ENCODE results near the gene GNA12. TPM values are rescaled to one million over a fixed set of nuclear protein-coding genes. Genes with fewer than 3 reads are reported as not detected.

Gene GNA12
- total and polyA plus RNA-seq, 5 donors from 2014 or later: 5.0 to 29.1 (median 7.9) TPM

DNA sequence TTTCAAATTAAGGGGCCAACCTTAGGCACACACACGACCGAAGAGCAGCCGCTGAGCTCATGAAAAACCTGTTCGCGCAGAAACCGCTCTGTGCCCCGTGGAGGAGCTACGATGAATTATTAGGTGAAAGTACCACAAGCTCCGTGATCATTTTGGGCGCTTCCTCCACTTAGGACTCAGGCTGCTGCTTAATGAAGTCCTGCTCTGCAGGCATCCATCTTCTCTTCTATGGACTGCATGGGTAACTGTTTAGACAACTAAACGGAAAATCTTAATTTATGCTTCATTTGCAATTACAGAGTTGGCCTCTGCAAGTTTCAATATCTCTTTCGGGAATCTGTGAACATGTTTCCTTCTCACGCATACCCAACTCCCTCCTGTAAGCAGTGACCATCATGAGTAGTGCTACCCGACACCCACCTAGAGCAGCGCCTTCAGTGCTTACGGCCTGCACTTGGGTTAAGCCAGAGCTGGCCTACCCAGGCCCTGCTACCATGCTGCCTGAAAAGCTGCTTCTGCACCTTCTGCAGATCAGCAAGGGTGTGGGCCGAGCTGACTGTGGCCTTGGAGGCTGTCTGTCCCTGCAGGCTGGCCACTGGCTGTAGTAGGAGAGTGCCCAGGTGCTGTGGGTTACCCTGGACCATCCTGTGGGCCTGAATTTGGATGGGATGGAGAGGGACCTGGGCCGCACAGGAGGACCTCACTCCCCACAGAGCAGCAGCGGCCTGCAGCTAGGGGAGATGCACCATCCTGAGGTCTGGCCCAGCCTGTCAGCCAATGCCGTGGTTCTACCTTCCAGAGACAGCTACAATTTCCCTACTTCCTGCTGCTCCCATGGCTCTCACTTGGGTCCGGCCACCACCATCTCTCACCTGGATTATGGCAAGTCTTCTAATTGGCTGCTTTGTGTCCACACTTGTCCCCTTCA, 36.0 kb downstream of the GNA12 start:
- no peaks in the 10 kb centered on the region for H3K27me3 Mint-ChIP-seq
- no peaks in the 10 kb centered on the region for H3K9me3 Mint-ChIP-seq
- H3K4me1 ChIP-seq (ENCODE audit: control insufficient read depth, insufficient read depth, low read length, poor library complexity, severe bottlenecking): no peaks in the 10 kb centered on the region
- no peaks in the 10 kb centered on the region for H3K9me3 ChIP-seq (ENCODE audit: control insufficient read depth in 2 of 2, low read length in 2 of 2)
- no peak overlapping the region for H3K4me3 Mint-ChIP-seq
- H3K27ac ChIP-seq (ENCODE audit: insufficient read depth, low read length, poor library complexity, severe bottlenecking): no peak overlapping the region
- no peaks in the 10 kb centered on the region for H3K27me3 ChIP-seq (ENCODE audit: control insufficient read depth, insufficient read depth, low read length)
- ATAC-seq (ENCODE audit: low read depth in 2 of 2) (no peak), DNase-seq (no peak)
- no peak overlapping the region for H3K4me3 ChIP-seq (ENCODE audit: low read depth, low read length)
- H3K36me3 ChIP-seq (ENCODE audit: control insufficient read depth, insufficient read depth, low read length): no peaks in the 10 kb centered on the region
- H3K36me3 Mint-ChIP-seq: peaks cover 23% of the 10 kb centered on the region
- peaks cover 0 to 31% (median 13%) of the 10 kb centered on the region in 4 donors for H3K4me1 Mint-ChIP-seq
- no peak overlapping the region for H3K27ac Mint-ChIP-seq

DNA sequence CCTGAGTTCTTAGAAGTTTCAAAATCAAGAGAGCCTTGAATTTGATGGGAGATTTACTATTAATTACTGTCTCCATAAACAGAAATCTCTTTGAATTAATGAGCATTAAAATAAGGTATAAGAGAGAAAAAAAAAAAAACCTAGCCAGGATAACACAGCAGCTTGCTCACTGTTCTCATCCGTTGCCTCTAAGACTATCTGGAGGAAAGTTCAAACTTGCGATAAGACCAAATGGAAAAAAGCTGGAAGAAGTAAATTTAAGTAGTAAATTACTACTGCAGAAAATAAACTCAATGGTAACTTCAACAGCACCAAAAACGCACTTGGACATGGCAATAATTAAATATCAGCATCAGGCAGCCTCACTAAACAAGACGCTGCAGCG, 36.7 kb downstream of the GNA12 start:
- H3K9me3 ChIP-seq (ENCODE audit: control insufficient read depth in 2 of 2, low read length in 2 of 2): no peaks in the 10 kb centered on the region
- H3K36me3 Mint-ChIP-seq: peaks cover 25% of the 10 kb centered on the region
- no peak for ATAC-seq (ENCODE audit: low read depth in 2 of 2)
- DNase-seq: no peak
- no peak overlapping the region for H3K27ac Mint-ChIP-seq
- H3K4me1 ChIP-seq (ENCODE audit: control insufficient read depth, insufficient read depth, low read length, poor library complexity, severe bottlenecking): no peaks in the 10 kb centered on the region
- H3K4me3 ChIP-seq (ENCODE audit: low read depth, low read length): no peak overlapping the region
- no peaks in the 10 kb centered on the region for H3K9me3 Mint-ChIP-seq
- H3K4me3 Mint-ChIP-seq: no peak overlapping the region
- no peak overlapping the region for H3K27ac ChIP-seq (ENCODE audit: insufficient read depth, low read length, poor library complexity, severe bottlenecking)
- no peaks in the 10 kb centered on the region for H3K36me3 ChIP-seq (ENCODE audit: control insufficient read depth, insufficient read depth, low read length)
- peaks cover 0 to 37% (median 17%) of the 10 kb centered on the region in 4 donors for H3K4me1 Mint-ChIP-seq
- H3K27me3 Mint-ChIP-seq: no peaks in the 10 kb centered on the region
- no peaks in the 10 kb centered on the region for H3K27me3 ChIP-seq (ENCODE audit: control insufficient read depth, insufficient read depth, low read length)

DNA sequence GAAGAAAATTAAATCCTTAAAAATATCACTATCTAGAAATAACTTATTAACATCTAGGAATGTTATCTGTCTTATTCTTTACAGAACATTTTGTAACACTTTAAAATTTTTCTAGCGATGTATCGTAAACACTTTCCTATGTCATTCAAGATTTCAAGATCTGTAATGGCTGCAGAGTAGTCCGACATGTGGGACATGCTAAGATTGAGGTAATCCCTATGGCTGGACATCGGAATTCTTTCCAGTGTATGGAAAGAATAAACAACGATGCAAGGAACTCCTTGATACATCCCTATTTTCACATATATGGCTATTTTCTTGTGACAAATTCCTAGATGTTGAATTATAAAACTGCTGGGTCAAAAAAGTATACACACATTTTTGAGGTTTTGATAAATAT, 37.5 kb downstream of the GNA12 start:
- H3K4me3 Mint-ChIP-seq: no peak overlapping the region
- H3K9me3 Mint-ChIP-seq: no peaks in the 10 kb centered on the region
- Histone ChIP-seq H3K27ac (ENCODE audit: insufficient read depth, low read length, poor library complexity, severe bottlenecking) (no peak overlapping the region), H3K9me3 (ENCODE audit: control insufficient read depth in 2 of 2, low read length in 2 of 2) (no peaks in the 10 kb centered on the region), H3K4me3 (ENCODE audit: low read depth, low read length) (no peak overlapping the region), H3K4me1 (ENCODE audit: control insufficient read depth, insufficient read depth, low read length, poor library complexity, severe bottlenecking) (no peaks in the 10 kb centered on the region), H3K27me3 (ENCODE audit: control insufficient read depth, insufficient read depth, low read length) (no peaks in the 10 kb centered on the region), H3K36me3 (ENCODE audit: control insufficient read depth, insufficient read depth, low read length) (no peaks in the 10 kb centered on the region)
- no peak for DNase-seq
- H3K4me1 Mint-ChIP-seq: peaks cover 3 to 44% (median 21%) of the 10 kb centered on the region in 4 donors
- H3K36me3 Mint-ChIP-seq: peaks cover 25% of the 10 kb centered on the region
- H3K27ac Mint-ChIP-seq: no peak overlapping the region
- no peak for ATAC-seq (ENCODE audit: low read depth in 2 of 2)
- H3K27me3 Mint-ChIP-seq: no peaks in the 10 kb centered on the region

DNA sequence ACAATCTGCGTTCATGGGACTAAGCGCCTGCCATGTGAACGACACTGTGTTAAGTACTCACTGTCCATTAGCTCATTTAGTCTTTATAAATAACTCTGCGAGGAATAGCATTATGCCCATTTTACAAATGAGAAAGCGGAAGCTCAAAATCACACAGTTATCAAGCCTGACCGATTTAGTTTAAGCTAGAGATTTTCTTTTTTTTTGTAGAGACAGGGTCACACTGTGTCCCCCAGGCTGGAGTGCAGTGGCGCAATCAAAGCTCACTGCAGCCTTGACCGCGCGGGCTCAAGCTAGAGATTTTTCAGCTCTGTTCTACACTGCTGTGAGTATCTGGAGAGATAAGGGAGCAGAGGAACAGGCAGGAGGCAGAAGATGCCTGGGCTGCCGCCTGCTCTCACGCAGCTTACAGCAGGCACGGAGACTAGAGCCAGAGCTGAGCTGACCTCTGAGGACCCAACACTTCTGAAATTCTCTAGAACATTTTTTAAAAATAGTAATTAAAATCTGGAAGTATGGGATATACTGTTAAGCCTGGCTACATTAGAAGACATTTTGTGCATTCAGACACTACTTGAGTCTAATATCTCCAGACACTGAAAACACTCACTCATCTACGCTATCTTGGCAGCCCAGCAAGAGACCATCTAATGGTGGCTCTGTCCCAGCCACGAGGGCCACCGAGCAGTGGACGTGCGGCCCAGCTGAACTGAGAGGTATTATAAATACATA, 38.7 kb downstream of the GNA12 start:
- ATAC-seq (ENCODE audit: low read depth in 2 of 2) (no peak), DNase-seq (no peak)
- H3K27me3 Mint-ChIP-seq: no peaks in the 10 kb centered on the region
- no peaks in the 10 kb centered on the region for H3K36me3 ChIP-seq (ENCODE audit: control insufficient read depth, insufficient read depth, low read length)
- no peak overlapping the region for H3K4me3 ChIP-seq (ENCODE audit: low read depth, low read length)
- H3K27me3 ChIP-seq (ENCODE audit: control insufficient read depth, insufficient read depth, low read length): no peaks in the 10 kb centered on the region
- no peaks in the 10 kb centered on the region for H3K4me1 ChIP-seq (ENCODE audit: control insufficient read depth, insufficient read depth, low read length, poor library complexity, severe bottlenecking)
- H3K9me3 Mint-ChIP-seq: peaks cover 0 to 2% (median 0%) of the 10 kb centered on the region in 7 donors
- H3K4me1 Mint-ChIP-seq: peaks cover 4 to 50% (median 27%) of the 10 kb centered on the region in 4 donors
- H3K36me3 Mint-ChIP-seq: peaks cover 17% of the 10 kb centered on the region
- H3K9me3 ChIP-seq (ENCODE audit: control insufficient read depth in 2 of 2, low read length in 2 of 2): no peaks in the 10 kb centered on the region
- no peak overlapping the region for H3K27ac Mint-ChIP-seq
- H3K27ac ChIP-seq (ENCODE audit: insufficient read depth, low read length, poor library complexity, severe bottlenecking): no peak overlapping the region
- H3K4me3 Mint-ChIP-seq: no peak overlapping the region

DNA sequence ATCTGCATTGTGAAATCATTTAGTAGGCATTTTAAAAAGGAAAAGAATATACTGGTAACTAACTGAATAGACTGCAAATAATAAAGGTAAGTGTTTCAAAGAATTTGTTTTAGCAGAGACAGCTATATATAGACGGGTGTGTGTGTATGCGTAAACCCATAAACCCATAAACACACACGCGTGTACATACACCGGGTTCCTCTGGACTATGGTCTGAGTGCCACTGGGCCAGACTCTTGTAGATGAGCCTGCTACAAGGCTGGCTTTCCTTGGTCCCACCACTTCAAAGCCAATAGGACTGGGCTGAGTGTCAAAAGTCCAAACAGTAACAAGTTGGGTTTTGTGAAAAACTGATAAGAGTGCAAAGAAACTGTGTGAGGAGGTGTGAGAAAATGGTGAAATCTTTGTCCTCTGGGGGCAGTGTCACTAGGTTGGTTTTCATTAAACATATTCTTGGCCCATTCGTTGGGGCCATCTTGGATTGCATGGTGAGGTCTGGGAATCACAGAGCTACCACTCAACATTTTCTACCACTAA, 39.8 kb downstream of the GNA12 start:
- Histone ChIP-seq H3K4me1 (ENCODE audit: control insufficient read depth, insufficient read depth, low read length, poor library complexity, severe bottlenecking) (no peaks in the 10 kb centered on the region), H3K27ac (ENCODE audit: insufficient read depth, low read length, poor library complexity, severe bottlenecking) (no peak overlapping the region), H3K27me3 (ENCODE audit: control insufficient read depth, insufficient read depth, low read length) (no peaks in the 10 kb centered on the region), H3K36me3 (ENCODE audit: control insufficient read depth, insufficient read depth, low read length) (no peaks in the 10 kb centered on the region), H3K4me3 (ENCODE audit: low read depth, low read length) (no peak overlapping the region), H3K9me3 (ENCODE audit: control insufficient read depth in 2 of 2, low read length in 2 of 2) (no peaks in the 10 kb centered on the region)
- no peaks in the 10 kb centered on the region for H3K27me3 Mint-ChIP-seq
- no peak overlapping the region for H3K4me3 Mint-ChIP-seq
- H3K4me1 Mint-ChIP-seq: peaks cover 8 to 55% (median 29%) of the 10 kb centered on the region in 4 donors
- no peak for DNase-seq
- H3K27ac Mint-ChIP-seq: no peak overlapping the region
- ATAC-seq (ENCODE audit: low read depth in 2 of 2): no peak
- H3K9me3 Mint-ChIP-seq: peaks cover 0 to 2% (median 0%) of the 10 kb centered on the region in 7 donors
- H3K36me3 Mint-ChIP-seq: peaks cover 17% of the 10 kb centered on the region

DNA sequence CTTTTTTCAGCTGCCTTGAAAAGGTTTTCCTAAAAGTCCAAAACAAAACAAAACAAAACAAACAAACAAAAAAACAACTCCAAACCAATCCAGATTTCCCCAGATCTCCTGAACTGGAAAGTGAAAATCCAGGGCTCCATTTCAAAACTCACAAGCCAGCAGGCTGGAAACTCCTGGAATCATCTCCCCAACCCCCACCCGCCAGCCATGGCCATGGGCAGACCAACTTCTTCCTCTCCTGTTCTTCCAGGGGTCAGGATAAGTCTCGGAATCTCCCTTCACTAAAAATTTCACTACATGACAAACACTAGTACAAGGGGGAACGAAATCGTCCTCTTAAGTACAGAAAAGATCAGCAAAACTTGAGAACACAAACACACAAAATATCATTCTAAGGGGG, 40.4 kb downstream of the GNA12 start:
- no peaks in the 10 kb centered on the region for H3K4me1 ChIP-seq (ENCODE audit: control insufficient read depth, insufficient read depth, low read length, poor library complexity, severe bottlenecking)
- Mint-ChIP-seq H3K27me3 (no peaks in the 10 kb centered on the region), H3K27ac (no peak overlapping the region), H3K36me3 (peaks cover 13% of the 10 kb centered on the region), H3K4me1 (peaks cover 13 to 56% (median 29%) of the 10 kb centered on the region in 4 donors), H3K9me3 (peaks cover 0 to 2% (median 0%) of the 10 kb centered on the region in 7 donors), H3K4me3 (no peak overlapping the region)
- no peaks in the 10 kb centered on the region for H3K9me3 ChIP-seq (ENCODE audit: control insufficient read depth in 2 of 2, low read length in 2 of 2)
- no peak overlapping the region for H3K4me3 ChIP-seq (ENCODE audit: low read depth, low read length)
- no peaks in the 10 kb centered on the region for H3K27me3 ChIP-seq (ENCODE audit: control insufficient read depth, insufficient read depth, low read length)
- DNase-seq (no peak), ATAC-seq (ENCODE audit: low read depth in 2 of 2) (no peak)
- no peaks in the 10 kb centered on the region for H3K36me3 ChIP-seq (ENCODE audit: control insufficient read depth, insufficient read depth, low read length)
- no peak overlapping the region for H3K27ac ChIP-seq (ENCODE audit: insufficient read depth, low read length, poor library complexity, severe bottlenecking)

DNA sequence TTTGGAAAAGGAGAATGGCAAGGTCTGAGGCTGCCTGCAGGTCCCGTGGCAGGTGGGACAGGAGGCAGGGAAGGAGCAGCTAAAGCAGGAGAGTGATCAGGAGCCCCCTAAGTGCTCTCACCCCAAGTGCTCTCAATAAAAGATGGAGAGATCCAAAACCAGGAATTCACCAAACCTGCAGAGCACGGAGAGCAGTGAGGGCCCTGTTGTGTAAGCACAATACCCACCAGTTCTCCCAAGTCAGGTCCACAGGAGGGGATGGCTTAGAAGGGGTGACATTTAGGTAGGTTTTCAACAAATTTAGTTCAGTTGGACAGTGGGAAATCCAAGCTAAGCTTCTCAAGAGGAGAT, 40.8 kb downstream of the GNA12 start:
- H3K27me3 ChIP-seq (ENCODE audit: control insufficient read depth, insufficient read depth, low read length): no peaks in the 10 kb centered on the region
- H3K27ac ChIP-seq (ENCODE audit: insufficient read depth, low read length, poor library complexity, severe bottlenecking): no peak overlapping the region
- Mint-ChIP-seq H3K27ac (peak overlapping the region in 1 of 3 donors; percentile 35), H3K9me3 (peaks cover 0 to 2% (median 0%) of the 10 kb centered on the region in 7 donors), H3K27me3 (no peaks in the 10 kb centered on the region), H3K36me3 (peaks cover 11% of the 10 kb centered on the region), H3K4me1 (peaks cover 18 to 56% (median 29%) of the 10 kb centered on the region in 4 donors), H3K4me3 (no peak overlapping the region)
- H3K9me3 ChIP-seq (ENCODE audit: control insufficient read depth in 2 of 2, low read length in 2 of 2): no peaks in the 10 kb centered on the region
- H3K36me3 ChIP-seq (ENCODE audit: control insufficient read depth, insufficient read depth, low read length): no peaks in the 10 kb centered on the region
- ATAC-seq (ENCODE audit: low read depth in 2 of 2): no peak
- H3K4me3 ChIP-seq (ENCODE audit: low read depth, low read length): no peak overlapping the region
- DNase-seq: no peak
- no peaks in the 10 kb centered on the region for H3K4me1 ChIP-seq (ENCODE audit: control insufficient read depth, insufficient read depth, low read length, poor library complexity, severe bottlenecking)
